Transverse colon (tissue), 4 donors: ENCODE results near the gene NUB1. TPM values are rescaled to one million over a fixed set of nuclear protein-coding genes. Genes with fewer than 3 reads are reported as not detected.

Experiments
- DNase-seq: peaks from one replicate; pipeline ENCODE4 v3.0.0-alpha.2; 2019
- H3K27ac ChIP-seq, 4 donors: fragments of 200-600 bp; sonication (generic); 2 replicates each; pipeline ENCODE4 v1.5.1; 2016 to 2018; ENCODE audit warnings: inconsistent platforms in 4 of 4
- H3K27me3 ChIP-seq: fragments of 200-600 bp; sonication (generic); 2 replicates; pipeline ENCODE4 v1.5.1; 2017; ENCODE audit warnings: inconsistent platforms
- H3K36me3 ChIP-seq, 4 donors: fragments of 200-600 bp; sonication (generic); 2 replicates each; pipeline ENCODE4 v1.5.1; 2017 to 2019; ENCODE audit warnings: inconsistent platforms in 4 of 4
- H3K4me1 ChIP-seq, 4 donors: fragments of 200-600 bp; sonication (generic); 2 replicates each; pipeline ENCODE4 v1.5.1; 2017 to 2020; ENCODE audit warnings: inconsistent platforms in 4 of 4
- H3K4me3 ChIP-seq, 4 donors: fragments of 200-600 bp; sonication (generic); 1 replicate in 1 of 4; 2 replicates in 3 of 4; pipeline versions ENCODE4 v1.5.1 to v1.6.1; 2017 to 2019; ENCODE audit warnings: inconsistent platforms in 4 of 4
- H3K9me3 ChIP-seq, 2 donors: fragments of 200-600 bp; sonication (generic); 2 replicates each; pipeline ENCODE4 v1.5.1; 2017 to 2019; ENCODE audit warnings: inconsistent platforms in 2 of 2
- CTCF ChIP-seq, 5 experiments: fragments of 200-600 bp in 3 of 5; fragments of 450-650 bp in 2 of 5; sonication (generic) in 3 of 5; IDR thresholded peaks; 1 replicate in 2 of 5; 2 replicates in 3 of 5; pipeline ENCODE4 v1.5.1; 2016 to 2017; ENCODE audit warnings: antibody characterized with exemption in 5 of 5, inconsistent platforms in 3 of 5, mild to moderate bottlenecking in 2 of 5, moderate library complexity in 1 of 5
- EP300 ChIP-seq: sonication (generic); formaldehyde crosslinking; IDR thresholded peaks from one replicate; pipeline ENCODE4 v1.6.1; 2017; ENCODE audit warnings: antibody characterized with exemption, low read depth
- POLR2A ChIP-seq: fragments of 450-650 bp; IDR thresholded peaks from one replicate; pipeline ENCODE4 v1.6.1; 2016; ENCODE audit warnings: antibody characterized with exemption, mild to moderate bottlenecking, moderate library complexity
- POLR2AphosphoS5 ChIP-seq, 3 donors: sonication (generic); formaldehyde crosslinking; IDR thresholded peaks; one replicate each; pipeline ENCODE4 v1.6.1; 2016; ENCODE audit warnings: antibody characterized with exemption in 3 of 3
- WGBS, 2 donors: methylation state at CpG; one replicate each; pipeline ENCODE4 v1.1.5; 2018; ENCODE audit warnings: low coverage in 1 of 2; 5-methylcytosine and 5-hydroxymethylcytosine counted together
- in situ Hi-C, 4 donors: fragments of 200-750 bp; cut with MboI; loops; one replicate each; pipeline versions ENCODE4 v1.15.0 to v1.15.1; 2017; ENCODE audit warnings: low sequenced_read_pairs in 3 of 4, low pct_ligation_motif_present in 1 of 4, low pct_unique_long_range_greater_than_20kb in 1 of 4
- intact Hi-C: fragments of 100-400 bp; cut with DNase I; formaldehyde crosslinking; loops from one replicate; pipeline ENCODE4 v1.15.1; 2023; ENCODE audit warnings: low total_unique reads
- total RNA-seq, 4 donors: library from RNA; depleted of rRNA; stranded (reverse); fragments of >200 nt; gene quantifications; one replicate each; pipeline ENCODE4 v1.1.0, GENCODE V29; 2016

Gene NUB1
- total RNA-seq = 10 to 100 TPM; 26.3 to 69.5 (median 56.4) TPM

- H3K4me1 ChIP-seq = peaks cover 8 to 40% (median 19%) of the 10 kb centered on the region in 4 donors
- peak; percentile 95 for DNase-seq
- 6 to 33% methylated on average over 1 to 43 of the region's 72 CpGs for WGBS, 2 donors
- H3K27ac ChIP-seq = peak within 1 kb of the TSS; percentile 86 to 93 (median 90)
- H3K36me3 ChIP-seq = peaks cover 0 to 6% (median 0%) of the 10 kb centered on the region in 4 donors
- in situ Hi-C loops (no loop called here), intact Hi-C loops (no loop called here)
- peak within 1 kb of the TSS; percentile 62 to 99 (median 91) for H3K4me3 ChIP-seq
- no peaks in the 10 kb centered on the region for H3K9me3 ChIP-seq
- TF ChIP-seq POLR2A = peak; percentile 85
- TF ChIP-seq CTCF (IDR thresholded peaks at IDR 0.05) = peak in 2 of 5 experiments; percentile 5 to 23
- TF ChIP-seq POLR2AphosphoS5 (IDR thresholded peaks at IDR 0.05) = peak; percentile 77 to 89 (median 88)
- TF ChIP-seq EP300 = no peak
- H3K27me3 ChIP-seq = no peaks in the 10 kb centered on the region
Measured at GRCh38 chr7:151341357-151342101, at the start of gene NUB1. Gene NUB1, plus strand, starts transcription at chr7:151341812. Its CDS starts 3,538 bp downstream, at chr7:151345350.

- intact Hi-C loops (no loop called here), in situ Hi-C loops (no loop called here)
- H3K27me3 ChIP-seq = peaks cover 11% of the 10 kb centered on the region
- 77 to 89% methylated on average over 3 of the region's 3 CpGs for WGBS, 2 donors
- TF ChIP-seq POLR2A (no peak), POLR2AphosphoS5 (IDR thresholded peaks at IDR 0.05) (no peak), EP300 (no peak), CTCF (IDR thresholded peaks at IDR 0.05) (no peak)
- no peak overlapping the region for H3K27ac ChIP-seq
- no peaks in the 10 kb centered on the region for H3K9me3 ChIP-seq
- no peaks in the 10 kb centered on the region for H3K36me3 ChIP-seq
- H3K4me3 ChIP-seq = no peak overlapping the region
- DNase-seq = no peak
- no peaks in the 10 kb centered on the region for H3K4me1 ChIP-seq
Measured at GRCh38 chr7:151292850-151293249, 48.8 kb upstream of the NUB1 start.

GRCh38 chr7:151296202-151296992 is 45.2 kb upstream of the NUB1 start:
- DNase-seq = no peak
- in situ Hi-C loops (no loop called here), intact Hi-C loops (no loop called here)
- H3K4me1 ChIP-seq = no peaks in the 10 kb centered on the region
- no peaks in the 10 kb centered on the region for H3K36me3 ChIP-seq
- no peak overlapping the region for H3K4me3 ChIP-seq
- 34 to 58% methylated on average over 3 of the region's 3 CpGs for WGBS, 2 donors
- H3K9me3 ChIP-seq = no peaks in the 10 kb centered on the region
- TF ChIP-seq EP300 (no peak), CTCF (IDR thresholded peaks at IDR 0.05) (no peak), POLR2A (no peak), POLR2AphosphoS5 (IDR thresholded peaks at IDR 0.05) (no peak)
- H3K27me3 ChIP-seq = peaks cover 11% of the 10 kb centered on the region
- no peak overlapping the region for H3K27ac ChIP-seq

GRCh38 chr7:151298765-151299164 is 42.8 kb upstream of the NUB1 start:
- 32 to 44% methylated on average over 5 of the region's 5 CpGs for WGBS, 2 donors
- peaks cover 3 to 7% (median 6%) of the 10 kb centered on the region in 4 donors for H3K4me1 ChIP-seq
- in situ Hi-C loops (no loop called here), intact Hi-C loops (no loop called here)
- no peaks in the 10 kb centered on the region for H3K9me3 ChIP-seq
- peaks cover 25% of the 10 kb centered on the region for H3K27me3 ChIP-seq
- H3K36me3 ChIP-seq = no peaks in the 10 kb centered on the region
- H3K27ac ChIP-seq = no peak overlapping the region
- no peak for TF ChIP-seq CTCF (IDR thresholded peaks at IDR 0.05)
- no peak for TF ChIP-seq EP300
- TF ChIP-seq POLR2AphosphoS5 (IDR thresholded peaks at IDR 0.05) = no peak
- TF ChIP-seq POLR2A = no peak
- no peak overlapping the region for H3K4me3 ChIP-seq
- no peak for DNase-seq
